ENCODE measurements around the gene MARVELD2.

The MARVELD2 gene

GRCh38 chr5:69493396-69494133, 78.6 kb downstream of the MARVELD2 start:
- peak; percentile 37 for DNase-seq

Data from COR-L47 (cell line).